ENCODE measurements around the gene EXOG. TPM values are rescaled to one million over a fixed set of nuclear protein-coding genes. Genes with fewer than 3 reads are reported as not detected.

Gene EXOG
- total RNA-seq, 1 experiment from 2014 or later, result 13.7 TPM

DNA sequence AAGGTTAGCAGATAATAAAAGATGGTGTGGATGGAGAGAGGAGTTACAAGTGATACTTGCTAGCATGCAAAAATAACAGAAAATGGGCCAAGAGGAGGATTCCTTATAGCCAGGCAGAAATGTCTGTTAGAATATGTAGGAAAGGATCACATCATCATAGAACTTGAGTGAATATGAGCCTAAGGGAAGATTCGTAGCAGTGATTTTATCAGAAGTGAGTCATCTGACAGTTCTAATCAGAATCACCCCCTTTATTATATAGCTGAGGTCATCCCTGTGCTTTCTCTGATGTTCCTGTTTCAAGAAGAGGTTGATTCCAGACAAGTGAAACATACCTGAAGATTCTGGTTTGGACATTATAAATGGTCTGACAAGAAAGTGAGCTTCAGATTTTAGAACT is 22.9 kb downstream of the EXOG start:
- Mint-ChIP-seq H3K27me3 (ENCODE audit: low read depth) (no peaks in the 10 kb centered on the region), H3K4me3 (no peak overlapping the region), H3K27ac (0 out of 2 replicates have a peak overlapping the region, but pooled peaks have one; percentile 2), H3K4me1 (peaks cover 36% of the 10 kb centered on the region), H3K9me3 (0 out of 2 replicates have a peak, but pooled peaks cover 4% of the 10 kb centered on the region), H3K36me3 (peaks cover 28% of the 10 kb centered on the region)
- TF ChIP-seq, protein P1, sequence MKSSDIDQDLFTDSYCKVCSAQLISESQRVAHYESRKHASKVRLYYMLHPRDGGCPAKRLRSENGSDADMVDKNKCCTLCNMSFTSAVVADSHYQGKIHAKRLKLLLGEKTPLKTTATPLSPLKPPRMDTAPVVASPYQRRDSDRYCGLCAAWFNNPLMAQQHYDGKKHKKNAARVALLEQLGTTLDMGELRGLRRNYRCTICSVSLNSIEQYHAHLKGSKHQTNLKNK (CRISPR knock-in tag; IDR thresholded peaks at IDR 0.05), result no peak
- TF ChIP-seq JAZF1 (CRISPR knock-in tag; IDR thresholded peaks at IDR 0.05) (no peak), IRF2 (CRISPR knock-in tag; IDR thresholded peaks at IDR 0.05; ENCODE audit: borderline replicate concordance, low read depth) (no peak), ZNF138 (CRISPR knock-in tag; conservative IDR thresholded peaks at IDR 0.05) (no peak)
- TF ChIP-seq, protein P2, sequence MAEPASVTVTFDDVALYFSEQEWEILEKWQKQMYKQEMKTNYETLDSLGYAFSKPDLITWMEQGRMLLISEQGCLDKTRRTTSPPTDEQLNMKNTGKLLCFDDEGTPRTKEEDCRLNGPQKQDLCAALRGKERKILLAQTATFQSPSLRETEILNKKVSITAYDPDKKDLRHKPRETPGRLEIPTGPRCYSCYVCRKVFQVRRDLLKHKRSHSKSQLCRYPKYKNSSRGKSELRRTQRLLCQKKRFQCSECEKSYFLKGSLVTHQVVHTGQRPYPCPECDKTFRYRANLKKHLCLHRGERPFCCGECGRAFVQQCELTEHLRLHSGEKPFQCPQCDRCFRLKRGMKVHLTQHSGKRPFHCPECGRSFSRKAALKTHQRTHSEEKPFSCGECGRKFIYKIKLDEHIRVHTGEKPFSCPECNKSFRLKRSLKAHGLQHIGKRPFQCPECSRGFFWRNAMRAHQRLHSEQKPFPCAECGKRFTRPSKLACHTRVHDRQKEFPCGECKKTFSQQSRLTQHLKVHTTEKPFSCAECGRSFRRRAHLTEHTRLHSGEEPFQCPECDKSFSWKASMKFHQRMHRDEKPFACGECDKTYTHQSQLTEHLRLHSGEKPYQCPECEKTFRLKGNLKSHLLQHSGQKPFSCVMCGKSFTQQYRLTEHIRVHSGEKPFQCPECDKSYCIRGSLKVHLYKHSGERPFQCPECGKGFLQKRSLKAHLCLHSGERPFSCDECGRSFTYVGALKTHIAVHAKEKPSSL (CRISPR knock-in tag; conservative IDR thresholded peaks at IDR 0.05), result no peak
- CTCF ChIA-PET, result interaction anchor here (1.0 to 6.1 kb wide), 5 partner anchors 10 to 140 kb away, joined by 3 to 198 read pairs (median 5); partner anchors contain the start of gene EXOG
- POLR2A ChIA-PET, result no interaction called here
- no peak for ATAC-seq
- DNase-seq (ENCODE audit: low spot score), result no peak

DNA sequence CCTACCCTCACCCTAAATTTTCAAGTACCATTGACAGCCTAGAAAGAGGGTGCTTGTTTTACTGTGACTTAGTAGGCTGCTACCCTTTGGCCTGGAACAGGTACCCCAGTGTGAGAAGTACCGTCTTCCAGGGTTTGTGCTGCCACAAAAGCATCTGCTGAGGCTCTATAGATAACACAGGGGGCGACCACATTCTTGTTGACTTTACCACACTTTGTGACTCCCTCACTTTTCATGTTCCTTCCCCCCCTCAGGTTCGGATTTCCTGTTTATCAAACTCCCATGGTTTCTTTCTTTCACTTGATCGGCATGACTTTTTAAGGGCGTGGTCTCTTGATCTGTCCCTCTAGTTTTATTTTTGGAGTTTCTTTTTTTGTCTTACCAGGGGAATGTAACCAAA is 23.5 kb downstream of the EXOG start:
- POLR2A ChIA-PET, result no interaction called here
- TF ChIP-seq, protein P3, sequence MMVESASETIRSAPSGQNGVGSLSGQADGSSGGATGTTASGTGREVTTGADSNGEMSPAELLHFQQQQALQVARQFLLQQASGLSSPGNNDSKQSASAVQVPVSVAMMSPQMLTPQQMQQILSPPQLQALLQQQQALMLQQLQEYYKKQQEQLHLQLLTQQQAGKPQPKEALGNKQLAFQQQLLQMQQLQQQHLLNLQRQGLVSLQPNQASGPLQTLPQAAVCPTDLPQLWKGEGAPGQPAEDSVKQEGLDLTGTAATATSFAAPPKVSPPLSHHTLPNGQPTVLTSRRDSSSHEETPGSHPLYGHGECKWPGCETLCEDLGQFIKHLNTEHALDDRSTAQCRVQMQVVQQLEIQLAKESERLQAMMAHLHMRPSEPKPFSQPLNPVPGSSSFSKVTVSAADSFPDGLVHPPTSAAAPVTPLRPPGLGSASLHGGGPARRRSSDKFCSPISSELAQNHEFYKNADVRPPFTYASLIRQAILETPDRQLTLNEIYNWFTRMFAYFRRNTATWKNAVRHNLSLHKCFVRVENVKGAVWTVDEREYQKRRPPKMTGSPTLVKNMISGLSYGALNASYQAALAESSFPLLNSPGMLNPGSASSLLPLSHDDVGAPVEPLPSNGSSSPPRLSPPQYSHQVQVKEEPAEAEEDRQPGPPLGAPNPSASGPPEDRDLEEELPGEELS (CRISPR knock-in tag; IDR thresholded peaks at IDR 0.05), result peak; percentile 77; the same call in 1 of the 2 replicates
- TF ChIP-seq TEAD1 (CRISPR knock-in tag; IDR thresholded peaks at IDR 0.05) (peak; percentile 61; the same call in 1 of the 2 replicates), CBFB (CRISPR knock-in tag; IDR thresholded peaks at IDR 0.05; ENCODE audit: low read depth) (no peak)
- TF ChIP-seq, protein P4, sequence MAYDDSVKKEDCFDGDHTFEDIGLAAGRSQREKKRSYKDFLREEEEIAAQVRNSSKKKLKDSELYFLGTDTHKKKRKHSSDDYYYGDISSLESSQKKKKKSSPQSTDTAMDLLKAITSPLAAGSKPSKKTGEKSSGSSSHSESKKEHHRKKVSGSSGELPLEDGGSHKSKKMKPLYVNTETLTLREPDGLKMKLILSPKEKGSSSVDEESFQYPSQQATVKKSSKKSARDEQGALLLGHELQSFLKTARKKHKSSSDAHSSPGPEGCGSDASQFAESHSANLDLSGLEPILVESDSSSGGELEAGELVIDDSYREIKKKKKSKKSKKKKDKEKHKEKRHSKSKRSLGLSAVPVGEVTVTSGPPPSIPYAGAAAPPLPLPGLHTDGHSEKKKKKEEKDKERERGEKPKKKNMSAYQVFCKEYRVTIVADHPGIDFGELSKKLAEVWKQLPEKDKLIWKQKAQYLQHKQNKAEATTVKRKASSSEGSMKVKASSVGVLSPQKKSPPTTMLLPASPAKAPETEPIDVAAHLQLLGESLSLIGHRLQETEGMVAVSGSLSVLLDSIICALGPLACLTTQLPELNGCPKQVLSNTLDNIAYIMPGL (CRISPR knock-in tag; IDR thresholded peaks at IDR 0.05), result no peak
- H3K27ac Mint-ChIP-seq, result peak overlapping the region; percentile 24

DNA sequence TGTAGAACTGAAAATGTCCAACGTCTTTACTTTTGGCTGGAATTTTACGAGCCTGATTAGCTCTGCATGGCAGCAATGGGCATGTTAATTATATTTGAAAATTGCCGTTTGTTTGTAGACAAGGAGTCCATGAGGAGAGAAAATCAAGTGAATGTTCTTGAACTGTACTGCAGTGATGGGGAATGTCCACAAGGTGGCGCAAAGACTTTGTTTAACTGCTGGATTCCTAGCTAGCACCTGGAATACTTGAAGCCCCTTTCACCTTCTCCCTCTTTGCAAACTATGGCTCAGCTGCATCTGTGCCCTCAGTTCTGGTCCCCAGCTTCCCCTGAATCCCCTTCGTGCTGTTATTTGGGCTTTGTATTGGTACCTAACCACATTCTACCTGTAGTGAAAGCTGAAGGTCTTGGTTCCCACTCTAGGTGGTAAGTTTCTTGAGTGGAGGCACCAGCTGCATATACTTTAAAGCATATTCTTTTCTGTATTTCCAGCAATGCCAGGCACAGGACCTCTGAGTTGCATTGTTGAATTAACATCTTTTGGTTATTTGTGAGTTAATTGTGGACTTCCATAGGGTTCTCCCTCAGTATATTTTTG is 25.3 kb downstream of the EXOG start:
- Mint-ChIP-seq H3K4me1 (peaks cover 36% of the 10 kb centered on the region), H3K36me3 (peaks cover 40% of the 10 kb centered on the region)
- POLR2A ChIA-PET, result interaction anchor here (0.8 kb wide), 1 partner anchor 119 kb away, joined by 3 read pairs; no protein-coding TSS in a partner anchor

More for the DNA sequence above, 23.5 kb downstream of the EXOG start:
- DNase-seq (ENCODE audit: low spot score) (no peak), ATAC-seq (peak; percentile 92)
- peaks cover 31% of the 10 kb centered on the region for H3K36me3 Mint-ChIP-seq
- CTCF ChIA-PET, result interaction anchor here (1.0 to 6.1 kb wide), 9 partner anchors 9 to 480 kb away, joined by 3 to 198 read pairs (median 7); partner anchors contain the start of gene EXOG
- no peak overlapping the region for H3K4me3 Mint-ChIP-seq
- no peaks in the 10 kb centered on the region for H3K27me3 Mint-ChIP-seq (ENCODE audit: low read depth)
- peaks cover 36% of the 10 kb centered on the region for H3K4me1 Mint-ChIP-seq
- 0 out of 2 replicates have a peak, but pooled peaks cover 4% of the 10 kb centered on the region for H3K9me3 Mint-ChIP-seq

More for the DNA sequence above, 25.3 kb downstream of the EXOG start:
- TF ChIP-seq SMAD4 (CRISPR knock-in tag; IDR thresholded peaks at IDR 0.05), result no peak
- TF ChIP-seq, protein P5, sequence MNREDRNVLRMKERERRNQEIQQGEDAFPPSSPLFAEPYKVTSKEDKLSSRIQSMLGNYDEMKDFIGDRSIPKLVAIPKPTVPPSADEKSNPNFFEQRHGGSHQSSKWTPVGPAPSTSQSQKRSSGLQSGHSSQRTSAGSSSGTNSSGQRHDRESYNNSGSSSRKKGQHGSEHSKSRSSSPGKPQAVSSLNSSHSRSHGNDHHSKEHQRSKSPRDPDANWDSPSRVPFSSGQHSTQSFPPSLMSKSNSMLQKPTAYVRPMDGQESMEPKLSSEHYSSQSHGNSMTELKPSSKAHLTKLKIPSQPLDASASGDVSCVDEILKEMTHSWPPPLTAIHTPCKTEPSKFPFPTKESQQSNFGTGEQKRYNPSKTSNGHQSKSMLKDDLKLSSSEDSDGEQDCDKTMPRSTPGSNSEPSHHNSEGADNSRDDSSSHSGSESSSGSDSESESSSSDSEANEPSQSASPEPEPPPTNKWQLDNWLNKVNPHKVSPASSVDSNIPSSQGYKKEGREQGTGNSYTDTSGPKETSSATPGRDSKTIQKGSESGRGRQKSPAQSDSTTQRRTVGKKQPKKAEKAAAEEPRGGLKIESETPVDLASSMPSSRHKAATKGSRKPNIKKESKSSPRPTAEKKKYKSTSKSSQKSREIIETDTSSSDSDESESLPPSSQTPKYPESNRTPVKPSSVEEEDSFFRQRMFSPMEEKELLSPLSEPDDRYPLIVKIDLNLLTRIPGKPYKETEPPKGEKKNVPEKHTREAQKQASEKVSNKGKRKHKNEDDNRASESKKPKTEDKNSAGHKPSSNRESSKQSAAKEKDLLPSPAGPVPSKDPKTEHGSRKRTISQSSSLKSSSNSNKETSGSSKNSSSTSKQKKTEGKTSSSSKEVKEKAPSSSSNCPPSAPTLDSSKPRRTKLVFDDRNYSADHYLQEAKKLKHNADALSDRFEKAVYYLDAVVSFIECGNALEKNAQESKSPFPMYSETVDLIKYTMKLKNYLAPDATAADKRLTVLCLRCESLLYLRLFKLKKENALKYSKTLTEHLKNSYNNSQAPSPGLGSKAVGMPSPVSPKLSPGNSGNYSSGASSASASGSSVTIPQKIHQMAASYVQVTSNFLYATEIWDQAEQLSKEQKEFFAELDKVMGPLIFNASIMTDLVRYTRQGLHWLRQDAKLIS (CRISPR knock-in tag; IDR thresholded peaks at IDR 0.05; ENCODE audit: borderline replicate concordance), result no peak
- TF ChIP-seq TCF7 (CRISPR knock-in tag; IDR thresholded peaks at IDR 0.05; ENCODE audit: low read depth), result no peak
- TF ChIP-seq, protein P6, sequence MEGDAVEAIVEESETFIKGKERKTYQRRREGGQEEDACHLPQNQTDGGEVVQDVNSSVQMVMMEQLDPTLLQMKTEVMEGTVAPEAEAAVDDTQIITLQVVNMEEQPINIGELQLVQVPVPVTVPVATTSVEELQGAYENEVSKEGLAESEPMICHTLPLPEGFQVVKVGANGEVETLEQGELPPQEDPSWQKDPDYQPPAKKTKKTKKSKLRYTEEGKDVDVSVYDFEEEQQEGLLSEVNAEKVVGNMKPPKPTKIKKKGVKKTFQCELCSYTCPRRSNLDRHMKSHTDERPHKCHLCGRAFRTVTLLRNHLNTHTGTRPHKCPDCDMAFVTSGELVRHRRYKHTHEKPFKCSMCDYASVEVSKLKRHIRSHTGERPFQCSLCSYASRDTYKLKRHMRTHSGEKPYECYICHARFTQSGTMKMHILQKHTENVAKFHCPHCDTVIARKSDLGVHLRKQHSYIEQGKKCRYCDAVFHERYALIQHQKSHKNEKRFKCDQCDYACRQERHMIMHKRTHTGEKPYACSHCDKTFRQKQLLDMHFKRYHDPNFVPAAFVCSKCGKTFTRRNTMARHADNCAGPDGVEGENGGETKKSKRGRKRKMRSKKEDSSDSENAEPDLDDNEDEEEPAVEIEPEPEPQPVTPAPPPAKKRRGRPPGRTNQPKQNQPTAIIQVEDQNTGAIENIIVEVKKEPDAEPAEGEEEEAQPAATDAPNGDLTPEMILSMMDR (IDR thresholded peaks at IDR 0.05), result peak; percentile 89
- Mint-ChIP-seq H3K27ac (no peak overlapping the region; the same call in 1 of the 2 replicates), H3K9me3 (0 out of 2 replicates have a peak, but pooled peaks cover 3% of the 10 kb centered on the region), H3K27me3 (ENCODE audit: low read depth) (no peaks in the 10 kb centered on the region), H3K4me3 (no peak overlapping the region)
- DNase-seq (ENCODE audit: low spot score) (peak; percentile 83), ATAC-seq (peak; percentile 75)
- CTCF ChIA-PET, result interaction anchor here (0.5 to 6.1 kb wide), 49 partner anchors 9 to 547 kb away, joined by 3 to 198 read pairs (median 5); partner anchors contain the start of genes EXOG, PLCD1, SCN5A and XYLB

Data from WTC11 (cell line).